Activated naive CD8-positive, alpha-beta T cell treated with anti-CD3 and anti-CD28 coated beads for 36 hours (primary cell): ENCODE results near the gene TGM1. TPM values are rescaled to one million over a fixed set of nuclear protein-coding genes. Genes with fewer than 3 reads are reported as not detected.
A peak's percentile ranks its signal among the peaks of the same experiment; 100 is the strongest.
"Not testable (repeated sequence)": the region's sequence is repeated elsewhere in the genome, so short reads cannot be mapped to it uniquely, and the experiment has no call there.

Source experiments
- DNase-seq: peaks from one replicate; pipeline ENCODE4 v3.0.0; 2021
- H3K27ac Mint-ChIP-seq: one replicate; pipeline ENCODE4 v1.8.0; 2022; ENCODE audit warnings: mild to moderate bottlenecking, moderate library complexity, mixed read lengths
- H3K27me3 Mint-ChIP-seq: one replicate; pipeline ENCODE4 v1.8.0; 2022; ENCODE audit warnings: mild to moderate bottlenecking, mixed read lengths
- H3K36me3 Mint-ChIP-seq: one replicate; pipeline ENCODE4 v1.8.0; 2021; ENCODE audit warnings: mild to moderate bottlenecking, mixed read lengths
- H3K4me1 Mint-ChIP-seq: one replicate; pipeline ENCODE4 v1.8.0; 2021; ENCODE audit warnings: mixed read lengths
- H3K4me3 Mint-ChIP-seq: one replicate; pipeline ENCODE4 v1.8.0; 2022; ENCODE audit warnings: mild to moderate bottlenecking, moderate library complexity, mixed read lengths
- H3K9me3 Mint-ChIP-seq: one replicate; pipeline ENCODE4 v1.8.0; 2022; ENCODE audit warnings: mixed read lengths
- total RNA-seq, 2 experiments: library from RNA; stranded (reverse); gene quantifications; one replicate each; pipeline ENCODE4 v1.2.3, GENCODE V29; 2021

Gene TGM1
- total RNA-seq, 2 experiments from 2014 or later, result 2.6 to 3.3 TPM

- H3K4me1 Mint-ChIP-seq, result peaks cover 3% of the 10 kb centered on the region
- no peak overlapping the region for H3K4me3 Mint-ChIP-seq
- no peak overlapping the region for H3K27ac Mint-ChIP-seq
- H3K27me3 Mint-ChIP-seq, result no peaks in the 10 kb centered on the region
- H3K36me3 Mint-ChIP-seq, result peaks cover 2% of the 10 kb centered on the region
- DNase-seq, result no peak
- H3K9me3 Mint-ChIP-seq, result no peaks in the 10 kb centered on the region
Measured at GRCh38 chr14:24255438-24255837, 7.5 kb downstream of the TGM1 start.

GRCh38 chr14:24254630-24255392 lies 8.2 kb downstream of the TGM1 start:
- Mint-ChIP-seq H3K27ac (no peak overlapping the region), H3K4me3 (no peak overlapping the region), H3K27me3 (no peaks in the 10 kb centered on the region), H3K9me3 (no peaks in the 10 kb centered on the region), H3K36me3 (peaks cover 2% of the 10 kb centered on the region), H3K4me1 (peaks cover 7% of the 10 kb centered on the region)
- no peak for DNase-seq

- H3K36me3 Mint-ChIP-seq, result peaks cover 4% of the 10 kb centered on the region
- no peak overlapping the region for H3K4me3 Mint-ChIP-seq
- H3K27ac Mint-ChIP-seq, result no peak overlapping the region
- peaks cover 12% of the 10 kb centered on the region for H3K4me1 Mint-ChIP-seq
- no peak for DNase-seq
- H3K9me3 Mint-ChIP-seq, result no peaks in the 10 kb centered on the region
- no peaks in the 10 kb centered on the region for H3K27me3 Mint-ChIP-seq
Measured at GRCh38 chr14:24253936-24254335, 9.0 kb downstream of the TGM1 start.

GRCh38 chr14:24252289-24253124 lies 10.5 kb downstream of the TGM1 start:
- no peak for DNase-seq
- Mint-ChIP-seq H3K27ac (no peak overlapping the region), H3K9me3 (no peaks in the 10 kb centered on the region), H3K27me3 (no peaks in the 10 kb centered on the region), H3K36me3 (peaks cover 4% of the 10 kb centered on the region), H3K4me3 (no peak overlapping the region), H3K4me1 (peaks cover 21% of the 10 kb centered on the region)

GRCh38 chr14:24251880-24252288 lies 11.1 kb downstream of the TGM1 start:
- Mint-ChIP-seq H3K27ac (no peak overlapping the region), H3K4me3 (no peak overlapping the region), H3K4me1 (peaks cover 25% of the 10 kb centered on the region), H3K27me3 (no peaks in the 10 kb centered on the region), H3K9me3 (no peaks in the 10 kb centered on the region), H3K36me3 (peaks cover 4% of the 10 kb centered on the region)
- DNase-seq, result no peak

- no peak overlapping the region for H3K27ac Mint-ChIP-seq
Measured at GRCh38 chr14:24250354-24250753, 12.6 kb downstream of the TGM1 start.

GRCh38 chr14:24249230-24250021 lies 13.6 kb downstream of the TGM1 start:
- peaks cover 28% of the 10 kb centered on the region for H3K4me1 Mint-ChIP-seq
- no peaks in the 10 kb centered on the region for H3K9me3 Mint-ChIP-seq
- H3K4me3 Mint-ChIP-seq, result no peak overlapping the region

More at GRCh38 chr14:24250354-24250753, 12.6 kb downstream of the TGM1 start:
- no peaks in the 10 kb centered on the region for H3K9me3 Mint-ChIP-seq
- H3K4me3 Mint-ChIP-seq, result no peak overlapping the region
- no peak for DNase-seq
- H3K27me3 Mint-ChIP-seq, result no peaks in the 10 kb centered on the region
- peaks cover 28% of the 10 kb centered on the region for H3K4me1 Mint-ChIP-seq
- peaks cover 4% of the 10 kb centered on the region for H3K36me3 Mint-ChIP-seq

GRCh38 chr14:24247422-24247821 lies 15.6 kb downstream of the TGM1 start:
- Mint-ChIP-seq H3K36me3 (peaks cover 2% of the 10 kb centered on the region), H3K27me3 (no peaks in the 10 kb centered on the region), H3K27ac (peak overlapping the region; percentile 77), H3K9me3 (no peaks in the 10 kb centered on the region), H3K4me3 (peak overlapping the region; percentile 30), H3K4me1 (peaks cover 40% of the 10 kb centered on the region)
- DNase-seq, result no peak

More at GRCh38 chr14:24249230-24250021, 13.6 kb downstream of the TGM1 start:
- no peak for DNase-seq
- H3K27ac Mint-ChIP-seq, result peak overlapping the region; percentile 14
- H3K36me3 Mint-ChIP-seq, result peaks cover 2% of the 10 kb centered on the region
- no peaks in the 10 kb centered on the region for H3K27me3 Mint-ChIP-seq

GRCh38 chr14:24246765-24247212 lies 16.2 kb downstream of the TGM1 start:
- Mint-ChIP-seq H3K27me3 (no peaks in the 10 kb centered on the region), H3K4me3 (peak overlapping the region; percentile 49), H3K36me3 (peaks cover 2% of the 10 kb centered on the region), H3K27ac (peak overlapping the region; percentile 84), H3K4me1 (peaks cover 40% of the 10 kb centered on the region), H3K9me3 (no peaks in the 10 kb centered on the region)
- DNase-seq, result peak; percentile 21

- H3K4me1 Mint-ChIP-seq, result peaks cover 44% of the 10 kb centered on the region
- H3K27ac Mint-ChIP-seq, H3K27me3 Mint-ChIP-seq, H3K4me3 Mint-ChIP-seq, H3K9me3 Mint-ChIP-seq, DNase-seq, H3K36me3 Mint-ChIP-seq: not testable (repeated sequence)
Measured at GRCh38 chr14:24245350-24245749, 17.6 kb downstream of the TGM1 start.

GRCh38 chr14:24243336-24243836 lies 19.6 kb downstream of the TGM1 start:
- no peaks in the 10 kb centered on the region for H3K27me3 Mint-ChIP-seq
- no peak for DNase-seq
- H3K9me3 Mint-ChIP-seq, result no peaks in the 10 kb centered on the region
- peaks cover 49% of the 10 kb centered on the region for H3K4me1 Mint-ChIP-seq
- H3K27ac Mint-ChIP-seq, result peak overlapping the region; percentile 100
- H3K4me3 Mint-ChIP-seq, result peak overlapping the region; percentile 90
- peaks cover 12% of the 10 kb centered on the region for H3K36me3 Mint-ChIP-seq

GRCh38 chr14:24241829-24242443 lies 21.0 kb downstream of the TGM1 start:
- H3K27me3 Mint-ChIP-seq, result no peaks in the 10 kb centered on the region
- peak; percentile 96 for DNase-seq
- peak overlapping the region; percentile 90 for H3K4me3 Mint-ChIP-seq
- H3K36me3 Mint-ChIP-seq, result peaks cover 26% of the 10 kb centered on the region
- peaks cover 49% of the 10 kb centered on the region for H3K4me1 Mint-ChIP-seq
- H3K9me3 Mint-ChIP-seq, result no peaks in the 10 kb centered on the region
- H3K27ac Mint-ChIP-seq, result peak overlapping the region; percentile 100

GRCh38 chr14:24240110-24240918 lies 22.7 kb downstream of the TGM1 start:
- Mint-ChIP-seq H3K27ac (peak overlapping the region; percentile 30), H3K4me1 (peaks cover 52% of the 10 kb centered on the region), H3K9me3 (no peaks in the 10 kb centered on the region), H3K36me3 (peaks cover 37% of the 10 kb centered on the region), H3K4me3 (peak overlapping the region; percentile 19), H3K27me3 (no peaks in the 10 kb centered on the region)
- no peak for DNase-seq
